ENCODE measurements around the gene AP3D1.

AP3D1 gene

DNA sequence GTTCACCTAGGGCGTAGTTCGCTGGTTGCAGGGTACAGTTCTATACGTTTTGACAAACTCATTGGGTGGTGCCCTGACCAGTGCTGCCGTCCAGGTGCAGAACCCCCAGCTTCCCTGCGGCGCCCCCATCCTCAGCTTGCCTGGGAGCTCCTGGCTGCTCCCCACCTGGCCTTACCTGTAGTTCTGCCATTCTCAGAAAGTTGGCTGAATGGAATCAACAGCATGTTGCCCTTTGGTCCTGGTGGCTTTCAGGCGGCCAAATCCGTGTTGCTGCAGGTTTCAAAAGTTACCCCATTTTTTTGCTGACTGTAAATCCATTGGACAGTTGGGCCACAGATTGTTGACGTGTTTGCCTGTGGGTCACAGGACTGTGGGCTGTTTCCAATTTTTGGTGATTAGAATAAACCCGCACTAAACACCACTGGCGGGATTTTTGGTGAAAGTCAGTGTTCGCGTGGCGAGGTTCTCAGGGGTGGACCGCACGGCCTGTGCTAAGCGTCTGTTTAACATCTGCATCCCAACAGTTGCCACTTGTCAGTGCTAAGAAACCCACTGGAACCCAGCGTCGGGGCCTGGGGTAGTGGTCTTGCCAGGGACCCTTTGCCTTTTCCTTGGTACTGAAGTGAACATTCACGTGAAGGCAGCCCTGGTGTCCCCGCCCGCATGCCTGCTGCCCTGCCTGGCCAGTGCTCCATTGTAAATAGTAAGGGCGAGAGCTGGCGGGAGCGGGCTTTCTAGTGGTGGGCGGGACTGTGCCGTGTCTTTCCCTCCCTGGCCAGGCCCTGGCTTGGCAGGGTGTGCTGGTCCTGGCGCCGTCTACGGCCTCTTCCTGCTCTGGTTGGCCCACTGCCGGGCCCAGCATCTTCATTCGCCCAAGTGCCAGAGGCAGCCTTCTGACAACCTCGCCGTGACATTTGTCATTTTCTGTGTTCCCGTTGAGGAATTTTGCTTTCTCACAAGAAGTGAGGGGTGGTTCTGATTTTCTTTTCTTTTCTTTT, 15.7 kb upstream of the AP3D1 start:
- peaks cover 75% of the 10 kb centered on the region for H3K79me2 ChIP-seq (ENCODE audit: insufficient read depth, low read depth)
- H3K4me1 ChIP-seq (ENCODE audit: low read depth, poor library complexity, severe bottlenecking) = peaks cover 15% of the 10 kb centered on the region
- H4K20me1 ChIP-seq (ENCODE audit: insufficient read depth) = peaks cover 23% of the 10 kb centered on the region; the same call in 1 of the 2 replicates
- no peaks in the 10 kb centered on the region for H3K27me3 ChIP-seq (ENCODE audit: insufficient read depth, low read depth)
- H3K9ac ChIP-seq = no peak overlapping the region
- H3K27ac ChIP-seq = no peak overlapping the region
- TF ChIP-seq, protein P1, sequence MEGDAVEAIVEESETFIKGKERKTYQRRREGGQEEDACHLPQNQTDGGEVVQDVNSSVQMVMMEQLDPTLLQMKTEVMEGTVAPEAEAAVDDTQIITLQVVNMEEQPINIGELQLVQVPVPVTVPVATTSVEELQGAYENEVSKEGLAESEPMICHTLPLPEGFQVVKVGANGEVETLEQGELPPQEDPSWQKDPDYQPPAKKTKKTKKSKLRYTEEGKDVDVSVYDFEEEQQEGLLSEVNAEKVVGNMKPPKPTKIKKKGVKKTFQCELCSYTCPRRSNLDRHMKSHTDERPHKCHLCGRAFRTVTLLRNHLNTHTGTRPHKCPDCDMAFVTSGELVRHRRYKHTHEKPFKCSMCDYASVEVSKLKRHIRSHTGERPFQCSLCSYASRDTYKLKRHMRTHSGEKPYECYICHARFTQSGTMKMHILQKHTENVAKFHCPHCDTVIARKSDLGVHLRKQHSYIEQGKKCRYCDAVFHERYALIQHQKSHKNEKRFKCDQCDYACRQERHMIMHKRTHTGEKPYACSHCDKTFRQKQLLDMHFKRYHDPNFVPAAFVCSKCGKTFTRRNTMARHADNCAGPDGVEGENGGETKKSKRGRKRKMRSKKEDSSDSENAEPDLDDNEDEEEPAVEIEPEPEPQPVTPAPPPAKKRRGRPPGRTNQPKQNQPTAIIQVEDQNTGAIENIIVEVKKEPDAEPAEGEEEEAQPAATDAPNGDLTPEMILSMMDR (conservative IDR thresholded peaks at IDR 0.05; ENCODE audit: low read depth, low read length) = no peak
- no peaks in the 10 kb centered on the region for H3K36me3 ChIP-seq (ENCODE audit: insufficient read depth)
- H3K4me2 ChIP-seq = no peak overlapping the region
- no peak overlapping the region for H2AFZ ChIP-seq (ENCODE audit: low read depth)
- H3K4me3 ChIP-seq (IDR thresholded peaks at IDR 0.05; ENCODE audit: insufficient read depth, low read depth, low read length) = no peak overlapping the region

DNA sequence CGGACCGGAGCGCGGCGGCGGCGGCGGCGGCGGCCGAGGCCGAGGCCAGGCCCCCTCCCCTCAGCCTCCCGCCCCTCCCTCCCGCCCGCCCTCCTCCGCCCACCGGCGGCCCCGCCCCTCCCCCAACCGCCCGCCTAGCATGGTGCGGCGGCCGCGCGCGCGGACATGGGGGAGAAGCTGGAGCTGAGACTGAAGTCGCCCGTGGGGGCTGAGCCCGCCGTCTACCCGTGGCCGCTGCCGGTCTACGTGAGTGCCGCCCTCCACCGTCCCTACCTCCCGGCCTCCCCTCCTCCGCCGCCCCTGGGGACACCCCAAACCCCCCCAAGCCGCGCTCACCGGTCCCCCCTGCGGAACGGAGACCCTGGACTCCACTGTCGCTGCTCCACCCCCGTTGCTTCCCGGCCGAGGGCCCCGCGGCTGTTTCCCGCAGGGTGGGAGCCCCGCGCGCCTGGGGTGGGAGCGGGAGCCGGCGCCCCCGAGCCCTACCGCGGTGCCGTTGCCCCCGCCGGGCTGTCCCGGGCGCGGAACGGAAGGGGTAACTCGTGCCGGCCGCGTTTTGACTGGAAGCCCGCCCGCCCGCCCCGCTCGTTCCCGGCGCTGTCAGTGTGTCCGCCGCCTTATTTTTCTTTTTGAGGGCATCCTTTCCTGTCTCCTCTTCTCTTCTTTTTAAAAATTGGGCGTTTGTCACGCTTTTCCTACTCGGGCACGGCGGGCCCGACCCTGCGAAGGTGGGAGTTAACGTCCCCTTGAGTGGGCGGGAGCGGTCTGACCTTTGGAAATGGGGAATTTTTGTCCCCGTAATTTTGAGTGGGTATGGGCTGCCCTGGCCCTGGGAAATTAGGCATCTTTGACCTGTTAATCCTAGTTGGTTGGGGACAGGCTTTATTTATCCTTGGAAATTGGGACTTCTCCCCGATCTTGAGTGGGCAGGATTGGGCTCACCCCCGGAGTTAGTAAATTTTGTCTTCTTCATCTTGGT, 12.9 kb upstream of the AP3D1 start:
- H4K20me1 ChIP-seq (ENCODE audit: insufficient read depth) = peaks cover 20% of the 10 kb centered on the region; the same call in 1 of the 2 replicates
- peak overlapping the region; percentile 14; the same call in 1 of the 2 replicates for H2AFZ ChIP-seq (ENCODE audit: low read depth)
- no peak overlapping the region for H3K4me3 ChIP-seq (IDR thresholded peaks at IDR 0.05; ENCODE audit: insufficient read depth, low read depth, low read length)
- H3K79me2 ChIP-seq (ENCODE audit: insufficient read depth, low read depth) = peaks cover 48% of the 10 kb centered on the region
- H3K27ac ChIP-seq = peak overlapping the region; percentile 77
- peaks cover 15% of the 10 kb centered on the region for H3K4me1 ChIP-seq (ENCODE audit: low read depth, poor library complexity, severe bottlenecking)
- no peaks in the 10 kb centered on the region for H3K27me3 ChIP-seq (ENCODE audit: insufficient read depth, low read depth)
- TF ChIP-seq, protein P1 (conservative IDR thresholded peaks at IDR 0.05; ENCODE audit: low read depth, low read length) = no peak
- H3K9ac ChIP-seq = peak overlapping the region; percentile 85
- peak overlapping the region; percentile 36; the same call in 1 of the 2 replicates for H3K4me2 ChIP-seq
- no peaks in the 10 kb centered on the region for H3K36me3 ChIP-seq (ENCODE audit: insufficient read depth)

DNA sequence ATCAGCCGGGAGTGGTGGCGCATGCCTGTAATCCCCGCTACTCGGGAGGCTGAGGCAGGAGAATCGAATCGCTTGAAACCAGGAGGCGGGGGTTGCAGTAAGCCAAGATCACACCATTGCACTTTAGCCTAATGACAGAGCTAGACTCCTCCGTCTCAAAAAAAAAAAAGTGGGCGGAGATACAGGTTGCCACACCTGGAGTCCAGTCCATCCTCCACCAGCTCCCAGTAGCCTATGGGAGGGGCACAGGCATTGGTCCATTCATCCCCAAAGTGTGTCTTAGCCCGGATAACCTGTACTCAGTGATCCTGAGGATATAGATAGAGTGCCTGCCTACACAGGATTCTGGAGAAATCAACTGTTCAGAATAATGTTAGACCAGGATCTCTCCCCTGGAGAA, 9.0 kb upstream of the AP3D1 start:
- Histone ChIP-seq H3K79me2 (ENCODE audit: insufficient read depth, low read depth) (peaks cover 9% of the 10 kb centered on the region), H3K27me3 (ENCODE audit: insufficient read depth, low read depth) (no peaks in the 10 kb centered on the region), H3K4me2 (no peak overlapping the region), H3K4me1 (ENCODE audit: low read depth, poor library complexity, severe bottlenecking) (peaks cover 4% of the 10 kb centered on the region), H3K27ac (no peak overlapping the region), H3K9ac (no peak overlapping the region), H3K4me3 (IDR thresholded peaks at IDR 0.05; ENCODE audit: insufficient read depth, low read depth, low read length) (no peak overlapping the region), H4K20me1 (ENCODE audit: insufficient read depth) (no peaks in the 10 kb centered on the region), H2AFZ (ENCODE audit: low read depth) (no peak overlapping the region), H3K36me3 (ENCODE audit: insufficient read depth) (no peaks in the 10 kb centered on the region)
- TF ChIP-seq, protein P1 (conservative IDR thresholded peaks at IDR 0.05; ENCODE audit: low read depth, low read length) = no peak

- H3K4me1 ChIP-seq (ENCODE audit: low read depth, poor library complexity, severe bottlenecking) = no peaks in the 10 kb centered on the region
These were observed 6.1 kb upstream of the AP3D1 start for GRCh38 chr19:2157452-2157851.

More at GRCh38 chr19:2157452-2157851, 6.1 kb upstream of the AP3D1 start:
- H3K4me3 ChIP-seq (IDR thresholded peaks at IDR 0.05; ENCODE audit: insufficient read depth, low read depth, low read length) = no peak overlapping the region
- no peak overlapping the region for H3K9ac ChIP-seq
- H3K27ac ChIP-seq = no peak overlapping the region
- no peak overlapping the region for H3K4me2 ChIP-seq
- H3K36me3 ChIP-seq (ENCODE audit: insufficient read depth) = no peaks in the 10 kb centered on the region
- no peaks in the 10 kb centered on the region for H3K27me3 ChIP-seq (ENCODE audit: insufficient read depth, low read depth)
- no peaks in the 10 kb centered on the region for H4K20me1 ChIP-seq (ENCODE audit: insufficient read depth)
- H2AFZ ChIP-seq (ENCODE audit: low read depth) = no peak overlapping the region
- TF ChIP-seq, protein P1 (conservative IDR thresholded peaks at IDR 0.05; ENCODE audit: low read depth, low read length) = no peak
- H3K79me2 ChIP-seq (ENCODE audit: insufficient read depth, low read depth) = no peaks in the 10 kb centered on the region
